ENCODE results near the gene MEMO1. TPM values are rescaled to one million over a fixed set of nuclear protein-coding genes. Genes with fewer than 3 reads are reported as not detected.

Gene MEMO1
- total and polyA plus RNA-seq, 2 of the 4 experiments (the other 2 are of a cell fraction) = 23.7 to 49.7 TPM

- H3K79me1 ChIP-seq (ENCODE audit: low read depth in 1 of 2, low read length in 2 of 2) = peaks cover 14 to 57% of the 10 kb centered on the region in 2 experiments
- H3K18ac ChIP-seq (ENCODE audit: low read depth, low read length) = no peak overlapping the region
- ATAC-seq (ENCODE audit: low read depth) (no peak), DNase-seq (no peak)
- in situ Hi-C loops (cut with MboI; ENCODE audit: low sequenced_read_pairs) (no loop called here), intact Hi-C loops (cut with micrococcal nuclease) (no loop called here), dilution Hi-C loops (cut with HindIII; ENCODE audit: low sequenced_read_pairs, unreplicated experiment) (no loop called here)
- H2AK9ac ChIP-seq (replicated peaks; ENCODE audit: low read depth, low read length, poor library complexity) = no peak overlapping the region
- no CpG with 5 or more reads among the region's 2 CpGs for WGBS, 2 experiments (ENCODE audit: extremely low coverage in 2 of 2, insufficient read length in 1 of 2)
- no peaks in the 10 kb centered on the region for H3K36me3 ChIP-seq (ENCODE audit: control insufficient read depth, insufficient read depth, low read length)
- no peak overlapping the region for H3K9ac ChIP-seq (ENCODE audit: low read depth, low read length)
- no peak overlapping the region for H2BK5ac ChIP-seq (ENCODE audit: low read depth, low read length, poor library complexity, severe bottlenecking)
- H2AK5ac ChIP-seq (ENCODE audit: low read depth, low read length) = no peak overlapping the region
- H4K8ac ChIP-seq (ENCODE audit: low read depth in 2 of 2, low read length in 2 of 2) = no peak overlapping the region
- TF ChIP-seq FOS (IDR thresholded peaks at IDR 0.05; ENCODE audit: low read depth, low read length) = no peak
- TF ChIP-seq, protein P1, sequence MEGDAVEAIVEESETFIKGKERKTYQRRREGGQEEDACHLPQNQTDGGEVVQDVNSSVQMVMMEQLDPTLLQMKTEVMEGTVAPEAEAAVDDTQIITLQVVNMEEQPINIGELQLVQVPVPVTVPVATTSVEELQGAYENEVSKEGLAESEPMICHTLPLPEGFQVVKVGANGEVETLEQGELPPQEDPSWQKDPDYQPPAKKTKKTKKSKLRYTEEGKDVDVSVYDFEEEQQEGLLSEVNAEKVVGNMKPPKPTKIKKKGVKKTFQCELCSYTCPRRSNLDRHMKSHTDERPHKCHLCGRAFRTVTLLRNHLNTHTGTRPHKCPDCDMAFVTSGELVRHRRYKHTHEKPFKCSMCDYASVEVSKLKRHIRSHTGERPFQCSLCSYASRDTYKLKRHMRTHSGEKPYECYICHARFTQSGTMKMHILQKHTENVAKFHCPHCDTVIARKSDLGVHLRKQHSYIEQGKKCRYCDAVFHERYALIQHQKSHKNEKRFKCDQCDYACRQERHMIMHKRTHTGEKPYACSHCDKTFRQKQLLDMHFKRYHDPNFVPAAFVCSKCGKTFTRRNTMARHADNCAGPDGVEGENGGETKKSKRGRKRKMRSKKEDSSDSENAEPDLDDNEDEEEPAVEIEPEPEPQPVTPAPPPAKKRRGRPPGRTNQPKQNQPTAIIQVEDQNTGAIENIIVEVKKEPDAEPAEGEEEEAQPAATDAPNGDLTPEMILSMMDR (conservative IDR thresholded peaks at IDR 0.05; ENCODE audit: low read depth, low read length) = no peak
- no peak for TF ChIP-seq RFX5 (IDR thresholded peaks at IDR 0.05; ENCODE audit: low read depth, low read length)
- no peak for TF ChIP-seq CHD1 (IDR thresholded peaks at IDR 0.05; ENCODE audit: low read depth, low read length)
- no peak for TF ChIP-seq RAD21 (IDR thresholded peaks at IDR 0.05; ENCODE audit: low read length)
- no peak for TF ChIP-seq MAZ (IDR thresholded peaks at IDR 0.05; ENCODE audit: borderline replicate concordance, low read depth, low read length)
- TF ChIP-seq BHLHE40 (IDR thresholded peaks at IDR 0.05; ENCODE audit: low read depth, low read length) = no peak
- TF ChIP-seq POLR2A (IDR thresholded peaks at IDR 0.05; ENCODE audit: low read depth, low read length) = no peak
- no peak for TF ChIP-seq ELK1 (IDR thresholded peaks at IDR 0.05; ENCODE audit: borderline replicate concordance, low read depth, low read length)
- TF ChIP-seq MXI1 (IDR thresholded peaks at IDR 0.05; ENCODE audit: borderline replicate concordance, low read depth, low read length) = no peak
- no peak for TF ChIP-seq SMC3 (IDR thresholded peaks at IDR 0.05; ENCODE audit: low read depth, low read length)
- TF ChIP-seq MAFK (IDR thresholded peaks at IDR 0.05; ENCODE audit: low read depth, low read length) = no peak
- no peak for TF ChIP-seq RCOR1 (IDR thresholded peaks at IDR 0.05; ENCODE audit: insufficient replicate concordance, low read length)
- no peak for TF ChIP-seq NFE2L2 (IDR thresholded peaks at IDR 0.05; ENCODE audit: low read depth, low read length)
- TF ChIP-seq CEBPB (IDR thresholded peaks at IDR 0.05; ENCODE audit: low read depth, low read length) = no peak
- TF ChIP-seq USF2 (IDR thresholded peaks at IDR 0.05; ENCODE audit: low read depth, low read length) = no peak
- H3K4me3 ChIP-seq (ENCODE audit: insufficient read depth, low read depth, low read length) = no peak overlapping the region
- H3K27ac ChIP-seq (ENCODE audit: insufficient read depth, low read length) = no peak overlapping the region
- no peak overlapping the region for H2AFZ ChIP-seq (replicated peaks; ENCODE audit: low read length, poor library complexity)
- H3K9me3 ChIP-seq (ENCODE audit: control insufficient read depth, insufficient read depth, low read length) = no peaks in the 10 kb centered on the region
- H3K4ac ChIP-seq (ENCODE audit: low read depth, low read length) = no peak overlapping the region
- no peak overlapping the region for H3K4me2 ChIP-seq (ENCODE audit: low read depth, low read length)
- H4K91ac ChIP-seq (ENCODE audit: insufficient read depth, low read depth, low read length) = no peak overlapping the region
- CTCF ChIA-PET = no interaction called here
- no peak overlapping the region for H3K56ac ChIP-seq (ENCODE audit: extremely low read depth, insufficient read depth, low read length)
- POLR2A ChIA-PET (ENCODE audit: unreplicated experiment) = no interaction called here
- no peak overlapping the region for H3K14ac ChIP-seq (replicated peaks; ENCODE audit: low read depth, low read length)
- BruUV-seq (replicated peaks) = no TSS peak
- peaks cover 7% of the 10 kb centered on the region for H3K4me1 ChIP-seq (ENCODE audit: control insufficient read depth, insufficient read depth, low read length)
- H2BK15ac ChIP-seq (ENCODE audit: low read depth, low read length) = no peak overlapping the region
- no peak overlapping the region for H3K23ac ChIP-seq (ENCODE audit: low read depth, low read length)
- no peaks in the 10 kb centered on the region for H3K27me3 ChIP-seq (ENCODE audit: control insufficient read depth, insufficient read depth, low read length)
- peaks cover 6% of the 10 kb centered on the region; the same call in 1 of the 2 replicates for H3K9me1 ChIP-seq (ENCODE audit: insufficient read depth, low read length)
- H2BK120ac ChIP-seq (ENCODE audit: low read depth, low read length) = no peak overlapping the region
- no peak overlapping the region for H4K5ac ChIP-seq (ENCODE audit: low read depth, low read length)
- no peak overlapping the region for H2BK20ac ChIP-seq (ENCODE audit: low read depth, low read length)
- H4K20me1 ChIP-seq (ENCODE audit: insufficient read depth, low read length) = peaks cover 30% of the 10 kb centered on the region
Measured at GRCh38 chr2:31972059-31972458, 38.7 kb downstream of the MEMO1 start.

Measured in IMR-90 (cell line).